Adrenal gland (tissue), 5 donors: ENCODE data around the gene GPX5.

Source experiments
- POLR2A ChIP-seq, 2 donors: fragments of 450-650 bp; IDR thresholded peaks; one replicate each; pipeline ENCODE4 v1.6.1; 2017; ENCODE audit warnings: antibody characterized with exemption in 2 of 2, mild to moderate bottlenecking in 2 of 2, moderate library complexity in 1 of 2
- TF ChIP-seq, protein P1 (sequence below), 6 experiments: fragments of 450-650 bp in 4 of 6; fragments of 200-600 bp in 2 of 6; sonication (generic) in 1 of 6; IDR thresholded peaks; 1 replicate in 5 of 6; 2 replicates in 1 of 6; pipeline versions ENCODE4 v1.5.1 to v1.8.0; 2016 to 2021; ENCODE audit warnings: antibody characterized with exemption in 6 of 6, mild to moderate bottlenecking in 2 of 6, moderate library complexity in 1 of 6
- donor health status: DM: no; HTN: no; CAD: no.

DNA sequence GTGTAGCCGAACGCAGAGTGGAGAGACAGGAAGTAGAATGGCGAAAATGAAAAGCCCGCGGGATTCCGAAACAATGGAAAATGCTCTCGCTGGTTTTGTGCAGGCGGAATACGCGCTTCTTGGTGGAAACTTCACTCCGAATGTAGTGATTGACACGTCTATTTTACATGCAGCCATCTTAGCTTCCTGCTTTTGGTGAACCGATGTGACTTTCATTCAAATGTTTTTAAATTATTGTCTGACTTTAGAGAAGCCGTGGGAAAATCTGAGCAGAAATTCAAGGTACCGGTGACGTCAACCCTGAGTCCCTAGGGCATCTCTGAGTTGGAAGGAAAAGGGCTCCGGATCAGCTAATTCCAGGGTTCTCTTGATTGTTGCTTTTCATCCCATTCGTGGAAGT is 11.4 kb downstream of the GPX5 start:
- TF ChIP-seq POLR2A (IDR thresholded peaks at IDR 0.05) = no peak
- TF ChIP-seq, protein P1, sequence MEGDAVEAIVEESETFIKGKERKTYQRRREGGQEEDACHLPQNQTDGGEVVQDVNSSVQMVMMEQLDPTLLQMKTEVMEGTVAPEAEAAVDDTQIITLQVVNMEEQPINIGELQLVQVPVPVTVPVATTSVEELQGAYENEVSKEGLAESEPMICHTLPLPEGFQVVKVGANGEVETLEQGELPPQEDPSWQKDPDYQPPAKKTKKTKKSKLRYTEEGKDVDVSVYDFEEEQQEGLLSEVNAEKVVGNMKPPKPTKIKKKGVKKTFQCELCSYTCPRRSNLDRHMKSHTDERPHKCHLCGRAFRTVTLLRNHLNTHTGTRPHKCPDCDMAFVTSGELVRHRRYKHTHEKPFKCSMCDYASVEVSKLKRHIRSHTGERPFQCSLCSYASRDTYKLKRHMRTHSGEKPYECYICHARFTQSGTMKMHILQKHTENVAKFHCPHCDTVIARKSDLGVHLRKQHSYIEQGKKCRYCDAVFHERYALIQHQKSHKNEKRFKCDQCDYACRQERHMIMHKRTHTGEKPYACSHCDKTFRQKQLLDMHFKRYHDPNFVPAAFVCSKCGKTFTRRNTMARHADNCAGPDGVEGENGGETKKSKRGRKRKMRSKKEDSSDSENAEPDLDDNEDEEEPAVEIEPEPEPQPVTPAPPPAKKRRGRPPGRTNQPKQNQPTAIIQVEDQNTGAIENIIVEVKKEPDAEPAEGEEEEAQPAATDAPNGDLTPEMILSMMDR (IDR thresholded peaks at IDR 0.05) = no peak
